ENCODE measurements around the gene TMEM131L.

TMEM131L gene

GRCh38 chr4:153577053-153577452, 110.9 kb downstream of the TMEM131L start:
- no peak overlapping the region for H3K4ac ChIP-seq (ENCODE audit: low read depth, low read length)
- no peak overlapping the region for H3K27ac ChIP-seq (ENCODE audit: low read depth, low read length)
- no peaks in the 10 kb centered on the region for H3K36me3 ChIP-seq (ENCODE audit: control insufficient read depth in 1 of 2, insufficient read depth in 2 of 2, low read length in 2 of 2)
- no peak overlapping the region for H3K4me3 ChIP-seq (ENCODE audit: low read depth, low read length)
- no peaks in the 10 kb centered on the region for H3K27me3 ChIP-seq (ENCODE audit: insufficient read depth, low read length)
- H3K23ac ChIP-seq (ENCODE audit: low read length) = peak overlapping the region; percentile 14
- no peak overlapping the region for H4K12ac ChIP-seq (ENCODE audit: low read depth, low read length)
- H2BK120ac ChIP-seq (ENCODE audit: insufficient read depth, low read length, poor library complexity) = no peak overlapping the region
- H3K9ac ChIP-seq (ENCODE audit: low read length) = no peak overlapping the region
- DNase-seq = no peak
- H4K8ac ChIP-seq (ENCODE audit: low read depth, low read length) = no peak overlapping the region
- no peak overlapping the region for H2BK5ac ChIP-seq (ENCODE audit: low read depth, low read length, poor library complexity)
- no peaks in the 10 kb centered on the region for H3K79me1 ChIP-seq (ENCODE audit: low read length)
- H3K4me1 ChIP-seq (ENCODE audit: control insufficient read depth in 1 of 2, insufficient read depth in 2 of 2, low read length in 2 of 2) = no peaks in the 10 kb centered on the region
- H3K79me2 ChIP-seq (ENCODE audit: control insufficient read depth, insufficient read depth, low read length, poor library complexity) = no peaks in the 10 kb centered on the region
- no peak overlapping the region for H2BK12ac ChIP-seq (ENCODE audit: low read length)
- no peak overlapping the region for H3K14ac ChIP-seq (ENCODE audit: low read length)
- H3K18ac ChIP-seq (ENCODE audit: low read length) = no peak overlapping the region
- H3K4me2 ChIP-seq (ENCODE audit: low read length) = no peak overlapping the region
- no peak overlapping the region for H2AK5ac ChIP-seq (ENCODE audit: low read length)
- no peak overlapping the region for H2AFZ ChIP-seq (ENCODE audit: insufficient read depth, low read length, poor library complexity)
- no peak overlapping the region for H4K91ac ChIP-seq (ENCODE audit: low read depth, low read length)
- no CpG with 5 or more reads among the region's 5 CpGs for WGBS (ENCODE audit: extremely low coverage, insufficient coverage, insufficient read length)
- no peaks in the 10 kb centered on the region for H3K9me3 ChIP-seq (ENCODE audit: insufficient read depth, low read depth, low read length)

GRCh38 chr4:153579410-153579809, 113.2 kb downstream of the TMEM131L start:
- no peaks in the 10 kb centered on the region for H3K79me2 ChIP-seq (ENCODE audit: control insufficient read depth, insufficient read depth, low read length, poor library complexity)
- no peak overlapping the region for H2AFZ ChIP-seq (ENCODE audit: insufficient read depth, low read length, poor library complexity)
- no peak overlapping the region for H2BK5ac ChIP-seq (ENCODE audit: low read depth, low read length, poor library complexity)
- H3K4me2 ChIP-seq (ENCODE audit: low read length) = no peak overlapping the region
- H4K12ac ChIP-seq (ENCODE audit: low read depth, low read length) = no peak overlapping the region
- H2BK120ac ChIP-seq (ENCODE audit: insufficient read depth, low read length, poor library complexity) = no peak overlapping the region
- H3K18ac ChIP-seq (ENCODE audit: low read length) = no peak overlapping the region
- H2AK5ac ChIP-seq (ENCODE audit: low read length) = no peak overlapping the region
- H3K4me3 ChIP-seq (ENCODE audit: low read depth, low read length) = no peak overlapping the region
- H4K8ac ChIP-seq (ENCODE audit: low read depth, low read length) = no peak overlapping the region
- no peaks in the 10 kb centered on the region for H3K9me3 ChIP-seq (ENCODE audit: insufficient read depth, low read depth, low read length)
- no peak overlapping the region for H4K91ac ChIP-seq (ENCODE audit: low read depth, low read length)
- no peak overlapping the region for H3K27ac ChIP-seq (ENCODE audit: low read depth, low read length)
- no peak overlapping the region for H3K4ac ChIP-seq (ENCODE audit: low read depth, low read length)
- H3K4me1 ChIP-seq (ENCODE audit: control insufficient read depth in 1 of 2, insufficient read depth in 2 of 2, low read length in 2 of 2) = no peaks in the 10 kb centered on the region
- H3K9ac ChIP-seq (ENCODE audit: low read length) = no peak overlapping the region
- H3K27me3 ChIP-seq (ENCODE audit: insufficient read depth, low read length) = no peaks in the 10 kb centered on the region
- no CpG with 5 or more reads among the region's 4 CpGs for WGBS (ENCODE audit: extremely low coverage, insufficient coverage, insufficient read length)
- DNase-seq = no peak
- H3K36me3 ChIP-seq (ENCODE audit: control insufficient read depth in 1 of 2, insufficient read depth in 2 of 2, low read length in 2 of 2) = no peaks in the 10 kb centered on the region
- H3K23ac ChIP-seq (ENCODE audit: low read length) = no peak overlapping the region
- H3K79me1 ChIP-seq (ENCODE audit: low read length) = no peaks in the 10 kb centered on the region
- no peak overlapping the region for H2BK12ac ChIP-seq (ENCODE audit: low read length)
- no peak overlapping the region for H3K14ac ChIP-seq (ENCODE audit: low read length)

GRCh38 chr4:153579872-153580271, 113.7 kb downstream of the TMEM131L start:
- Histone ChIP-seq H3K36me3 (ENCODE audit: control insufficient read depth in 1 of 2, insufficient read depth in 2 of 2, low read length in 2 of 2) (no peaks in the 10 kb centered on the region), H2BK12ac (ENCODE audit: low read length) (no peak overlapping the region), H3K14ac (ENCODE audit: low read length) (no peak overlapping the region), H4K12ac (ENCODE audit: low read depth, low read length) (no peak overlapping the region), H3K9ac (ENCODE audit: low read length) (no peak overlapping the region), H4K8ac (ENCODE audit: low read depth, low read length) (no peak overlapping the region), H3K18ac (ENCODE audit: low read length) (no peak overlapping the region), H3K4me1 (ENCODE audit: control insufficient read depth in 1 of 2, insufficient read depth in 2 of 2, low read length in 2 of 2) (no peaks in the 10 kb centered on the region), H3K23ac (ENCODE audit: low read length) (no peak overlapping the region), H2AK5ac (ENCODE audit: low read length) (no peak overlapping the region), H3K4me2 (ENCODE audit: low read length) (no peak overlapping the region), H3K9me3 (ENCODE audit: insufficient read depth, low read depth, low read length) (no peaks in the 10 kb centered on the region), H3K4me3 (ENCODE audit: low read depth, low read length) (no peak overlapping the region), H3K27ac (ENCODE audit: low read depth, low read length) (no peak overlapping the region), H3K79me1 (ENCODE audit: low read length) (no peaks in the 10 kb centered on the region), H2BK120ac (ENCODE audit: insufficient read depth, low read length, poor library complexity) (no peak overlapping the region), H2BK5ac (ENCODE audit: low read depth, low read length, poor library complexity) (no peak overlapping the region), H4K91ac (ENCODE audit: low read depth, low read length) (no peak overlapping the region), H2AFZ (ENCODE audit: insufficient read depth, low read length, poor library complexity) (no peak overlapping the region), H3K27me3 (ENCODE audit: insufficient read depth, low read length) (no peaks in the 10 kb centered on the region), H3K4ac (ENCODE audit: low read depth, low read length) (no peak overlapping the region), H3K79me2 (ENCODE audit: control insufficient read depth, insufficient read depth, low read length, poor library complexity) (no peaks in the 10 kb centered on the region)
- DNase-seq = no peak
- no CpG with 5 or more reads among the region's 1 CpG for WGBS (ENCODE audit: extremely low coverage, insufficient coverage, insufficient read length)

- Histone ChIP-seq H4K12ac (ENCODE audit: low read depth, low read length) (no peak overlapping the region), H4K8ac (ENCODE audit: low read depth, low read length) (no peak overlapping the region), H3K9ac (ENCODE audit: low read length) (no peak overlapping the region), H3K79me2 (ENCODE audit: control insufficient read depth, insufficient read depth, low read length, poor library complexity) (no peaks in the 10 kb centered on the region), H3K4me2 (ENCODE audit: low read length) (no peak overlapping the region), H3K79me1 (ENCODE audit: low read length) (no peaks in the 10 kb centered on the region), H3K27ac (ENCODE audit: low read depth, low read length) (no peak overlapping the region), H2AFZ (ENCODE audit: insufficient read depth, low read length, poor library complexity) (no peak overlapping the region), H3K4me3 (ENCODE audit: low read depth, low read length) (no peak overlapping the region), H2BK12ac (ENCODE audit: low read length) (no peak overlapping the region), H3K4ac (ENCODE audit: low read depth, low read length) (no peak overlapping the region), H3K14ac (ENCODE audit: low read length) (no peak overlapping the region), H4K91ac (ENCODE audit: low read depth, low read length) (no peak overlapping the region), H3K4me1 (ENCODE audit: control insufficient read depth in 1 of 2, insufficient read depth in 2 of 2, low read length in 2 of 2) (no peaks in the 10 kb centered on the region), H2BK120ac (ENCODE audit: insufficient read depth, low read length, poor library complexity) (no peak overlapping the region), H2BK5ac (ENCODE audit: low read depth, low read length, poor library complexity) (no peak overlapping the region), H3K23ac (ENCODE audit: low read length) (no peak overlapping the region), H3K27me3 (ENCODE audit: insufficient read depth, low read length) (no peaks in the 10 kb centered on the region), H3K18ac (ENCODE audit: low read length) (no peak overlapping the region), H2AK5ac (ENCODE audit: low read length) (no peak overlapping the region), H3K9me3 (ENCODE audit: insufficient read depth, low read depth, low read length) (no peaks in the 10 kb centered on the region), H3K36me3 (ENCODE audit: control insufficient read depth in 1 of 2, insufficient read depth in 2 of 2, low read length in 2 of 2) (no peaks in the 10 kb centered on the region)
- DNase-seq = no peak
- WGBS (ENCODE audit: extremely low coverage, insufficient coverage, insufficient read length) = no CpG with 5 or more reads among the region's 2 CpGs
These were observed 117.0 kb downstream of the TMEM131L start for GRCh38 chr4:153582954-153583702.
